B cell (primary cell): ENCODE results near the gene ENOX1. TPM values are rescaled to one million over a fixed set of nuclear protein-coding genes. Genes with fewer than 3 reads are reported as not detected.

Experiments
- ATAC-seq: fragments of 200-7000 bp; cut with Tn5 transposase; one replicate; pipeline ENCODE4 v1.10.0; 2021; ENCODE audit warnings: low read depth, mild to moderate bottlenecking, moderate number of reproducible peaks, moderate library complexity
- CTCF ChIA-PET: fragments of 350-600 bp; sonication (Branson Sonifier 250); formaldehyde crosslinking; loops from one replicate; lab custom pipeline; 2021; ENCODE audit warnings: antibody characterized with exemption, inconsistent platforms; lab: Charles Lee
- POLR2A ChIA-PET: fragments of 350-600 bp; sonication (Branson Sonifier 250); formaldehyde crosslinking; loops from one replicate; lab custom pipeline; 2021; ENCODE audit warnings: antibody characterized with exemption; lab: Charles Lee
- DNase-seq: peaks from one replicate; pipeline ENCODE4 v3.0.0; 2013
- H2AFZ ChIP-seq: 2 replicates; pipeline ENCODE4 v1.6.1; 2012; ENCODE audit warnings: mild to moderate bottlenecking, low read depth, low read length; ENCODE audit not compliant: insufficient read depth, poor library complexity, severe bottlenecking
- H3K27ac ChIP-seq, 2 donors: 1 replicate in 1 of 2; 2 replicates in 1 of 2; pipeline ENCODE4 v1.5.1; 2012 to 2013; ENCODE audit warnings: low read length in 2 of 2, mild to moderate bottlenecking in 2 of 2, moderate library complexity in 1 of 2
- H3K27me3 ChIP-seq, 4 experiments: fragments of 200-600 bp in 1 of 4; sonication (generic) in 1 of 4; replicated peaks in 1 of 4; 1 replicate in 2 of 4; 2 replicates in 2 of 4; pipeline versions ENCODE4 v1.6.1 to v1.7.0; 2013 to 2016; ENCODE audit warnings: low read length in 3 of 4, mild to moderate bottlenecking in 2 of 4, mixed read lengths in 1 of 4, moderate library complexity in 1 of 4; ENCODE audit not compliant: insufficient read depth in 4 of 4, control insufficient read depth in 3 of 4; ENCODE audit errors: control extremely low read depth in 1 of 4
- H3K36me3 ChIP-seq, 2 experiments: replicated peaks in 1 of 2; 1 replicate in 1 of 2; 2 replicates in 1 of 2; pipeline versions ENCODE4 v1.6.1 to v1.7.1; 2013; ENCODE audit warnings: low read length in 1 of 2; ENCODE audit not compliant: insufficient read depth in 2 of 2, control insufficient read depth in 1 of 2; ENCODE audit errors: control extremely low read depth in 1 of 2, extremely low read depth in 1 of 2
- H3K4me1 ChIP-seq, 2 donors: fragments of 200-600 bp in 1 of 2; sonication (generic) in 1 of 2; 1 replicate in 1 of 2; 2 replicates in 1 of 2; pipeline versions ENCODE4 v1.5.1 to v1.6.1; 2013 to 2017; ENCODE audit warnings: low read length in 2 of 2; ENCODE audit not compliant: control insufficient read depth in 2 of 2, insufficient read depth in 2 of 2
- H3K4me2 ChIP-seq: replicated peaks from 2 replicates; pipeline ENCODE3; 2012; ENCODE audit warnings: mild to moderate bottlenecking, low read depth, low read length; ENCODE audit not compliant: poor library complexity, severe bottlenecking
- H3K4me3 ChIP-seq, 5 experiments: fragments of 200-600 bp in 1 of 5; sonication (generic) in 1 of 5; 1 replicate in 3 of 5; 2 replicates in 2 of 5; pipeline versions ENCODE4 v1.5.1 to v1.7.0; 2011 to 2016; ENCODE audit warnings: low read length in 4 of 5, mild to moderate bottlenecking in 4 of 5, low read depth in 2 of 5, control low read depth in 1 of 5, moderate library complexity in 1 of 5; ENCODE audit not compliant: insufficient read depth in 1 of 5; ENCODE audit errors: control extremely low read depth in 1 of 5, extremely low read depth in 1 of 5
- H3K79me2 ChIP-seq: fragments of 200-600 bp; sonication (generic); one replicate; pipeline ENCODE4 v1.6.0; 2016; ENCODE audit warnings: low read length; ENCODE audit not compliant: control insufficient read depth, insufficient read depth
- H3K9ac ChIP-seq: fragments of 200-600 bp; sonication (generic); 2 replicates; pipeline ENCODE4 v1.6.1; 2017; ENCODE audit warnings: mild to moderate bottlenecking, low read length, moderate library complexity
- H3K9me3 ChIP-seq, 3 donors: one replicate each; pipeline versions ENCODE4 v1.6.1 to v1.7.1; 2013; ENCODE audit warnings: low read length in 2 of 3; ENCODE audit not compliant: control insufficient read depth in 2 of 3, insufficient read depth in 1 of 3; ENCODE audit errors: control extremely low read depth in 1 of 3
- H4K20me1 ChIP-seq: 2 replicates; pipeline ENCODE4 v1.6.0; 2012; ENCODE audit warnings: mild to moderate bottlenecking, low read length; ENCODE audit not compliant: insufficient read depth, control insufficient read depth, poor library complexity, severe bottlenecking
- H3K27ac Mint-ChIP-seq: one replicate; pipeline ENCODE4 v1.8.0; 2021; ENCODE audit warnings: mixed read lengths
- H3K27me3 Mint-ChIP-seq: one replicate; pipeline ENCODE4 v1.8.0; 2021; ENCODE audit warnings: mixed read lengths
- H3K4me1 Mint-ChIP-seq: one replicate; pipeline ENCODE4 v1.8.0; 2021; ENCODE audit warnings: mixed read lengths
- H3K4me3 Mint-ChIP-seq: one replicate; pipeline ENCODE4 v1.8.0; 2021; ENCODE audit warnings: mixed read lengths
- H3K9me3 Mint-ChIP-seq: one replicate; pipeline ENCODE4 v1.8.0; 2022; ENCODE audit warnings: mixed read lengths; ENCODE audit not compliant: insufficient read depth
- CTCF ChIP-seq: fragments of 200-600 bp; IDR thresholded peaks from one replicate; pipeline ENCODE4 v1.8.0; 2022; ENCODE audit warnings: antibody characterized with exemption, mild to moderate bottlenecking
- EZH2 ChIP-seq: IDR thresholded peaks from 2 replicates; pipeline ENCODE4 v1.6.1; 2012; ENCODE audit warnings: borderline replicate concordance, low read depth, mild to moderate bottlenecking, moderate library complexity, low read length; ENCODE audit not compliant: insufficient read depth, poor library complexity, severe bottlenecking
- WGBS: methylation state at CpG from one replicate; pipeline ENCODE4 v1.1.5; 2013; ENCODE audit warnings: missing lambda C conversion rate; ENCODE audit not compliant: insufficient coverage; 5-methylcytosine and 5-hydroxymethylcytosine counted together
- intact Hi-C: fragments of 100-400 bp; cut with micrococcal nuclease; formaldehyde crosslinking; loops from one replicate; pipeline ENCODE4 v1.10.0; 2022
- polyA plus RNA-seq: library from polyadenylated mRNA; depleted of rRNA; stranded (reverse); fragments of >200 nt; gene quantifications from 2 replicates; pipeline ENCODE4 v1.2.3, GENCODE V29; 2012
- total RNA-seq, 2 donors: library from RNA; stranded (reverse); fragments of 120-200 nt in 1 of 2; gene quantifications; 1 replicate in 1 of 2; 2 replicates in 1 of 2; pipeline versions ENCODE4 v1.2.3 to v1.2.4, GENCODE V29; 2013 to 2022

ENOX1 gene
- total and polyA plus RNA-seq, 2 donors (not counting 1 experiment from before 2014, with no cell fraction given) = not detected

GRCh38 chr13:43728421-43728820 lies 58.4 kb downstream of the ENOX1 start:
- H3K4me3 ChIP-seq = no peak overlapping the region
- no peaks in the 10 kb centered on the region for H3K9me3 Mint-ChIP-seq
- no peak overlapping the region for H3K4me3 Mint-ChIP-seq
- no peaks in the 10 kb centered on the region for H3K4me1 Mint-ChIP-seq
- no peaks in the 10 kb centered on the region for H3K4me1 ChIP-seq
- H3K27me3 ChIP-seq = peaks cover 0 to 4% (median 2%) of the 10 kb centered on the region in 4 experiments
- no peaks in the 10 kb centered on the region for H3K9me3 ChIP-seq
- WGBS = no CpG with 5 or more reads among the region's 1 CpG
- no peak overlapping the region for H3K27ac ChIP-seq
- no peak overlapping the region for H3K9ac ChIP-seq
- no peaks in the 10 kb centered on the region for H3K36me3 ChIP-seq
- ChIA-PET CTCF (no interaction called here), POLR2A (no interaction called here)
- intact Hi-C loops = no loop called here
- DNase-seq (no peak), ATAC-seq (no peak)
- no peak overlapping the region for H2AFZ ChIP-seq
- H4K20me1 ChIP-seq = no peaks in the 10 kb centered on the region
- H3K4me2 ChIP-seq = no peak overlapping the region
- H3K27me3 Mint-ChIP-seq = peaks cover 20% of the 10 kb centered on the region
- TF ChIP-seq CTCF = no peak
- H3K27ac Mint-ChIP-seq = no peak overlapping the region
- H3K79me2 ChIP-seq = no peaks in the 10 kb centered on the region

GRCh38 chr13:43727856-43728255 lies 58.9 kb downstream of the ENOX1 start:
- Mint-ChIP-seq H3K4me3 (no peak overlapping the region), H3K27me3 (peaks cover 20% of the 10 kb centered on the region), H3K9me3 (no peaks in the 10 kb centered on the region), H3K4me1 (no peaks in the 10 kb centered on the region), H3K27ac (no peak overlapping the region)
- Histone ChIP-seq H3K4me3 (no peak overlapping the region), H3K27me3 (peaks cover 0 to 4% (median 1%) of the 10 kb centered on the region in 4 experiments), H2AFZ (no peak overlapping the region), H3K79me2 (no peaks in the 10 kb centered on the region), H3K9me3 (no peaks in the 10 kb centered on the region), H3K4me1 (no peaks in the 10 kb centered on the region), H3K9ac (no peak overlapping the region), H4K20me1 (no peaks in the 10 kb centered on the region), H3K4me2 (no peak overlapping the region), H3K36me3 (no peaks in the 10 kb centered on the region), H3K27ac (no peak overlapping the region)
- CTCF ChIA-PET = no interaction called here
- no CpG with 5 or more reads among the region's 1 CpG for WGBS
- POLR2A ChIA-PET = no interaction called here
- ATAC-seq (no peak), DNase-seq (no peak)
- intact Hi-C loops = no loop called here
- TF ChIP-seq CTCF (no peak), EZH2 (no peak)
